Embryonic facial prominence (tissue), 1 donor: ENCODE results near the gene ANKRD62.
"Not testable (repeated sequence)": the region's sequence is repeated elsewhere in the genome, so short reads cannot be mapped to it uniquely, and the experiment has no call there.

Experiments used
- DNase-seq: peaks from one replicate; pipeline ENCODE4 v3.0.0-alpha.2; 2016; ENCODE audit errors: extremely low spot score

The ANKRD62 gene

GRCh38 chr18:12098374-12098773 lies 4.7 kb downstream of the ANKRD62 start:
- no peak for DNase-seq

DNA sequence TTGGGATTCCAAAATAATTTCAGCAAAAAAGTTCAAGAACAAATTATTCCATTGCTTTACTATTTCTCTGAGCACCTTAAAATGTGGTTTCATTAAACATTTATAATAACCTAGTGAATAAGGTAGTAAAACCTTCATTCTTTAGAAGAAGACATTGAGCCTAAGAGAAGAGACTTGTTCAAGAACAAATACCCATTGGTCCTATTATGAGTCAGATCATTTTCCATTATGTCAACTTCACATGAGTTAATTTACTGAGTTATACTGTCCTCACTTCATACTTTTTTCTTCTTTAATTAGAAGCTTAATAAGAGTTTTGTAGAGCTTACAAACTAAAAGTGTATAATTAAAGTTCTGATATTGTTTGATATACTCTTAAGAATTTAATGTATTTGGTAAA lies 5.5 kb downstream of the ANKRD62 start:
- DNase-seq = no peak

- no peak for DNase-seq
Measured at GRCh38 chr18:12101266-12101665, 7.6 kb downstream of the ANKRD62 start.

GRCh38 chr18:12102136-12102842 lies 8.6 kb downstream of the ANKRD62 start:
- no peak for DNase-seq

GRCh38 chr18:12106471-12106870 lies 12.8 kb downstream of the ANKRD62 start:
- no peak for DNase-seq

GRCh38 chr18:12109836-12110235 lies 16.2 kb downstream of the ANKRD62 start:
- no peak for DNase-seq

- DNase-seq = no peak
Measured at GRCh38 chr18:12113999-12114646, 20.5 kb downstream of the ANKRD62 start.

DNA sequence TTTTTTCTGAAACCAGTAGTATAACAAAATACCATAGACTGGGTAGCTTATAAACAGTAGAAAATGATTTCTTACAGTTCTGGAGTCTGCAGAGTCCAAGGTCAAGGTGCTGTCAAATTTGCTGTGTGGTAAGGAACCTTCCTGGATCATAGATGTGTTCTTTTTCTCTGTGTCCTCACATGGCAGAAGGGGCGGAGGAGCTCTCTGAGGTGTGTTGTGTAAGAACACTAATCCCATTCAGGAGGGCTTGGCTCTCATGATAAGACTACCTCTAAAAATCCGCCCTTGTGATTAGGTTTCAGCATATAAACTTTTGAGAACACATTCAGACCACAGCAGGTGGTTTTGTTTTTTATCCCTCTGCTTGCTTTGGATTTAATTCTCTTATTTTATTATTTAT lies 25.7 kb downstream of the ANKRD62 start:
- no peak for DNase-seq

GRCh38 chr18:12121175-12122042 lies 27.8 kb downstream of the ANKRD62 start:
- DNase-seq = no peak

DNA sequence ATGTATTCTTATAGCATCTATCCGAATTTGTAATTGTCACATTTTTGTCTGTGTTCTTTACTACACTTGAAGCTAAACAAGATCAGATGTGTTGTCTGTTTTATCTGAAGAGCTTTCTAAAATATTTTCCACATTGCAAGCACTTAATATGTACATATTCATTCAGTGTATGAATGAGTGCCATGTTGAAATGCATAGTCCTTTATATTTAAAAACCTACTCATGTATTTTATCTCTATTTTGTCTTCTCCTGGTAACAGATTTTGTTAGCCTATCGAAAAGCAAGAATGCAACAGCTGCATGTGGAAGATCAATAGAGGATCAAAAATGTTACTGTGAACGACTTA lies 28.4 kb downstream of the ANKRD62 start:
- not testable (repeated sequence) for DNase-seq

DNA sequence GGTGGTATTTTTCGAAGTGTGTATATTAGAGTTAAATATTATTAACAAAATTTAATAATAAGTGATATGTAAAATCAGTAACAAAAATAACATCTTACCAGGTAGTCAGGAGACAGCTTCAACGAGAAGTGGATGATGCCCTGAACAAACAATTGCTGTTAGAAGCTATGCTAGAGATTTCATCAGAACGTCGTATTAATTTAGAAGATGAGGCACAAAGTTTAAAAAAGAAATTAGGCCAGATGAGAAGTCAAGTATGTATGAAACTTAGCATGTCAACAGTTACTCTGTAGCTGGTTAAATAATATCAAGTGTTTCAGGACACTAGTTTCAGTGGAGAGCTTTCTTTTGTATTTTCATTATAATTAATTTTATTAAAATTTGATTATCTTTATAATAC lies 34.0 kb downstream of the ANKRD62 start:
- DNase-seq = not testable (repeated sequence)

- DNase-seq = not testable (repeated sequence)
Measured at GRCh38 chr18:12138831-12139230, 45.2 kb downstream of the ANKRD62 start.

GRCh38 chr18:12140866-12141265 lies 47.2 kb downstream of the ANKRD62 start:
- DNase-seq = not testable (repeated sequence)

DNA sequence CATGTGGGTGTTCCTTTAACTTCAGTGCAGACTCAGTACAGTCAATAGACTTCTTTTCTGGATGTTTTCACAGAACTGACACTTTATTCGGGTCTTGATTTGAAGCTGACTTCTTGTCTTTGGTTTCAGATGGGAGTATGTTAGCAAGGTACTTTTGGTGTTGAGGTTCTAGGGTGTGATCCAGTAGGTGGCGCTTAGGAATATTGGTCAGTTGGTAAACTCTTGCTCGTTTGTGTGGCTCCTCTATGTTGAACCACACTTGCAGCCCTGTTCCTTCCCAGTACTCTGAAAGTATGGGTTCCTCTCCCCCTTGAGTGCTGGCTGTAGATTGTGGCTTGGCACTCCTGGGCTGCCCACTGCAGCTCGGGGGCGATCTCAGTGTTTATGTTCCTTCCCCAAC lies 48.1 kb downstream of the ANKRD62 start:
- not testable (repeated sequence) for DNase-seq

DNA sequence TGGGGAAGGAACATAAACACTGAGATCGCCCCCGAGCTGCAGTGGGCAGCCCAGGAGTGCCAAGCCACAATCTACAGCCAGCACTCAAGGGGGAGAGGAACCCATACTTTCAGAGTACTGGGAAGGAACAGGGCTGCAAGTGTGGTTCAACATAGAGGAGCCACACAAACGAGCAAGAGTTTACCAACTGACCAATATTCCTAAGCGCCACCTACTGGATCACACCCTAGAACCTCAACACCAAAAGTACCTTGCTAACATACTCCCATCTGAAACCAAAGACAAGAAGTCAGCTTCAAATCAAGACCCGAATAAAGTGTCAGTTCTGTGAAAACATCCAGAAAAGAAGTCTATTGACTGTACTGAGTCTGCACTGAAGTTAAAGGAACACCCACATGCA lies 55.8 kb downstream of the ANKRD62 start:
- not testable (repeated sequence) for DNase-seq

GRCh38 chr18:12154361-12154760 lies 60.7 kb downstream of the ANKRD62 start:
- no peak for DNase-seq

DNA sequence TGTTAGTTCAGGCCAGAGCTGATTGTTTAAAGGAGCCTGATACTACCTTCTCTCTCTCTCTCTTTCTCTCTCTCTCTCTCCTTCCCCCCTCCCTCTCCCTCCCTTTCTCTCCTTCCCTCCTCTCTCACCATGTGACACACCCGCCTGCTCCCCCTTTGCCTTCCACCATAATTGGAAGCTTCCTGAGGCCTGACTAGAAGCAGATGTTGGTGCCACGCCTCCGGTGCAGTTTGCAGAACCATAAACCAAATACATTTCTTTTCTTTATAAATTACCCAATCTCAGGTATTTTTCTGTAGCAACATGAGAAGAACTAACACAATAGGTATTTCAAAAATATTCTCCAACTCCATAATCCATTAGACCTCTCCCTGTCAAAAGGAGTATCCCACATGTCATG lies 62.4 kb downstream of the ANKRD62 start:
- DNase-seq = no peak

- DNase-seq = no peak
Measured at GRCh38 chr18:12159446-12159845, 65.8 kb downstream of the ANKRD62 start.

DNA sequence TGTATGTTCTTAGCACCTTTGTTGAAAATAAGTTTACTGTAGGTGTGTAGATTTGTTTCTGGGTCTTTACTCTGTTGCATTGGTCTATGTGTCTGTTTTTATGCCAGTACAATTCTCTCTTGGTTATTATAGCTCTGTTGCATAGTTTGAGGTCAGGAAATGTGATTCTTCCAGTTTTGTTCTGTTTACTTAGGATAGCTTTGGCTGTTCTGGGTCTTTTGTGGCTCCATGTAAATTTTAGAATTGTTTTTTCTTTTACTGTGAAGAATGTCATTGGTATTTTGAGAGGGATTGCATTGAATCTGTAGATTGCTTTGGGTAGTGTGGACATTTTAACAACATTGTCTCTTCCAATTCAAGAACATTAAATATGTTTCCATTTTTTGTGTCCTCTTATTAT lies 69.1 kb downstream of the ANKRD62 start:
- no peak for DNase-seq

DNA sequence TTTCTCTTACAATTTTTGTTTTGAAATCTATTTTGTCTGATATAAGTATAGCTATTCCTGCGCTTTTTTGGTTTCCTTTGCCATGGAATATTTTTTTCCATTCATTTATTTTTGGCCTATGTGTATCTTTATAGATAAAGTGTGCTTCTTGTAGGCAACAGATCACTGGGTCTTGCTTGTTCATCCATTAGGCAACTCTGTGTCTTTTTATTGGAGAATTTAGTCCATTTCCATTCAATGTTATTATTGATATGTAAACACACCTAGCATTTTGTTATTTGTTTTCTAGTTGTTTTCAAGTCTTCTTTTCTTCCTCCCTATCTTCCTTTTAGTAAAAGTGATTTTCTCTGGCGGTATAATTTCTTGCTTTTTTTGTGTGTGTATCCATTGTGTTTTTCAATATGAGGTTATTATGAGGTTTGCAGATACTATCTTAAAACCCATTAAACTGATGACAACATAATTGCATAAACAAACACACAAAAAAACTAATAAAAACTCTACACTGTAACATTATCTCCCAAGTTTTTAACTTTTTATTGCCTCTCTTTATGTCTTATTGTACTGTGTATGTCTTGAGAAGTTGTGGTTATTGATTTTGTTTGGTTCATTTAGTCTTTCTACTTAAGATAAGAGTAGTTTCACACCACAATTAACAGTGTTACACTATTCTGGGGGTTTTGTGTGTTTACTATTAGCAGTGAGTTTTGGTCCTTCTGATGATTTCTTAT lies 71.6 kb downstream of the ANKRD62 start:
- DNase-seq = no peak
